Stimulated activated CD8-positive, alpha-beta memory T cell treated with anti-CD3 and anti-CD28 coated beads, Interleukin-15, amount 100 ng/mL, for 48 hours (primary cell): Measurements from ENCODE around the gene SLC25A41.
A peak's percentile ranks its signal among the peaks of the same experiment; 100 is the strongest.

Source experiments
- DNase-seq, 2 donors: peaks; one replicate each; pipeline ENCODE4 v3.0.0-alpha.2; 2020; ENCODE audit warnings: low read depth in 2 of 2

Gene SLC25A41

DNA sequence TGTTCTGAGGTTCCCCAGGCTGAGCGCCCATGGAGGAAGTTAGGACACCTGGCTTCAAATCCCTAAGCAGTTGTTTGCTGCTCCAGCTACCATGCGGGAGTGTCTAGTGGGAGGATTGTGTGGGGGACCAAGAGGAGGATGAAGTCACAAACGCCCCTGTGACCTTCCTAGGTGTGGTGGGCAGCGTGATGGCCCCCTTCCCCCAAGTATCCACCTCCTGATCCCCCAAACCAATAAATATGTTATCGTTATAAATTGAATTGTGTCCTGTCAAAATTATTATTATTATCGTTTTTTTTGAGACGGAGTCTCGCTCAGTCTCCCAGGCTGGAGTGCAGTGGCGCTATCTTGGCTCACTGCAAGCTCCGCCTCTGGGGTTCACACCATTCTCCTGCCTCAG is at the start of gene SLC25A41:
SLC25A41 (minus strand) TSS at position 101 of the 400 bp plus-strand sequence; CDS start at position 31, 70 bp downstream.
- DNase-seq: no peak

DNA sequence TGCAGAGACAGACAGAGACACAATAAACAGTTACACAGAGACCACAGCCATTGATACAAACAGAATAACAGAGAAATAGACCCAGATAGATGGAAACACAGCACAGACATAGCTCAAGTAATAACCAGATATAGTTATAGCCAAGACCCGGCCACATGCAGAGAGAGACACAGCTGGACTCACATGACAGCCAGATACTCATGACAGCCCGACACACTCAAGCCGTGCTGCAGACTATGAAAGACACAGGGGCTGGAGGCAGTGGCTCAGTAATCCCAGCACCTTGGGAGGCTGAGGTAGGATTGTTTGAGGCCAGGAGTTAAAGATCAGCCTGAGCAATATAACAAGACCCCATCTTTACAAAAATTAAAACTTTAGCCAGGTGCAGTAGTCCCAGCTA is 49.7 kb upstream of the SLC25A41 start:
- no peak for DNase-seq

DNA sequence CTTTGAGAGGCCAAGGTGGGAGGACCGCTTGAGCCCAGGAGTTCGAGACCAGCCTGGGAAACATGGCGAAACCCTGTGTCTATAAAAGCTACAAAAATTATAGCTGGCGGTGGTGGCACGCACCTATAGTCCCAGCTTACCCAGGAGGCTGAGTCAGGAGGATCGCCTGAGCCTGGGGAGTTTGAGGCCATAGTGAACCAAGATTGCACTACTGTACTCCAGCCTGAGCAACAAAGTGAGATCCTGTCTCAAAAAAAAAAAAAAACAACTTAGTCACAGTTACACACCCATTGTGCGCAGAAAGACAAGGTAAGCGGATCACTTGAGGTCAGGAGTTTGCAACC is 48.8 kb upstream of the SLC25A41 start:
- no peak for DNase-seq

DNA sequence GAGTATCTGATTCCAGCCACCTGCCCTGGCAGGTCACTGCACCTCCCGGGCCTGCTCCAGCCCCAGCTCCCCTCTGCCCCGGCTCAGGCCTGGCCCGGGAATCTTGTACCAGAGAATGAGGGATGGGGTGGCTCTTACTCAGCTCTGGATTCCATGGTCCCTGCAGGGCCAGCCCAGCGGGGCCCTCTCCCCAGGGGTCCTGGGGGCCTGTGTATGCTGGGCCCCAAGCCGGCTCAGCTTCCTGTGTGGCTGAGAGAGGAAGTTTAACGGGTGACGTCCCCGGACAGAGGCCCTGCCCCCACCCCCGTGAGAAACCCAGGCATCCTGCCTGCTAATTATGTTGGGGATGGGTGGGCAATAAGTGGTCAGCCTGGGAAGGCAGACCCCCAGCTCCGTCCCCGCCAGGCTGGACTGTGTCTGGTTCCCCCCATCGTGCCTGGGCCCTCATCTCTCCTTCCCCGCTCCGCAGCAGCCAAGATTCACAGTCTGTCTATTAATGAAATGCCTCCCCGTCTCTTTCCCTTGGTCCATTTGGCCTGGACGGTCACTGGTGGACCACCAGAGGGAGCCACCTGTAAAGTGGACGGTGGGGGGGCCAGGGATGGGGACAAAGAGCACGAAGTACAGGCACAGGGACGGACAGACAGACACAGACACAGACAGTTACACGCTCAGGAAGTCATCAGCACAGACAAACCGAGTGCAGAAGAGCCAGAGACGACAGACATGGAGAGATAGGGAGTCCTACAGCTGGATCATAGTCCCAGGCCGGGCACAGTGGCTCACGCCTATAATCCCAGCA is 48.2 kb upstream of the SLC25A41 start, which contains the start of gene DENND1C:
DENND1C (minus strand) TSS at position 247 of the 802 bp plus-strand sequence; CDS start at position 155, 92 bp downstream.
- peak; percentile 53 to 54 for DNase-seq

DNA sequence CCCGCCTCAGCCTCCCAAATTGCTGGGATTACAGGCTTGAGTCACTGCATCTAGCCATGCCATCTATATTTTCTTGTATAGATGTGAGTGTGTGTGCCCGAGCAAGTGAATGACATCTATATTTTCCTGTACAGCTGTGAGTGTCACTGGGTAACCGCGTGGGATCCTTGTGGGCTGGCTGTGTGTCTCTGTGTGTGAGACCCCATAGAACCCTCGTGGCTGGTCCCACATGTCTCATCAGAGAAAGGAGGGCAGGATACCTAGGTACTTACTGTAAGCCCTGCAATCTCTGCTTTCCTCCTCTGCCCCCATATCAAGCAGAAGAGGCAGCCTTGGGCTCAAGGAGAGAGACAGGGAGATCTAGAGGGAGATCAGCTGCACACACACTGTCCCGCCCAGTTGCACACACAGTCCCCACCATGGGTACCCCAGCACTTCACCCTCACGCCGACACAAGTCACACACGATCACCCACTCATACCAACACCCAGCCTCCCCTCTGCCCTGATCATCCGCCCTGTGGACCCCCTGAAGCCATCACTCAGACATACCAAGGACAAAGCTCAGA is 47.4 kb upstream of the SLC25A41 start:
- no peak for DNase-seq

DNA sequence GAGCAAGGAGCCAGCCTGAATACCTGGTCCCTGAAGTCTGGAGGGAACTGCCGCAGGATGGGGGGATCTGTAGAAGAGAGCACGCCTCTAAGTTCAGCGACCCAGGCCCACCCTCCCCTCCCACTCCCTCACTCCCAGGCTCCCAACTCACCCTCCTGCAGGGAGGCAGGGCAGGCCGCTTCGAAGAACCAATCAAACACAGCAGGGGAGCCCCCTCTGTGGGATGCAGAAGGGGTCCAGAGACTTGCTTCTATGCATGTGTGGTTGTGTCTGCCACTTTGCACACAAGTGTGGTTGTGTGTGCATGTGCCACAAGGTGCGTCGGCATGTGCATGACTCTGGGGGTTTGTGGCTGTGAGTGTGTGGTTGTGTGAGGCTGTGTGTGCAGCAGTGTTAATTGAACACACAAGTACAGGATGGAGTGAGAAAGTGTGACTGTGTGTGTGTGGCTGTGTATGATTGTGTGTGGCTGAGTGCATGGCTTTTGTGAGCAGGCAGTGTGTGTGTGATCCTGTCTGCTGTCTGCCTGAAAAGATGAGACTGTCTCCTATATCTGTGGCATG is 46.4 kb upstream of the SLC25A41 start:
- DNase-seq: no peak

DNA sequence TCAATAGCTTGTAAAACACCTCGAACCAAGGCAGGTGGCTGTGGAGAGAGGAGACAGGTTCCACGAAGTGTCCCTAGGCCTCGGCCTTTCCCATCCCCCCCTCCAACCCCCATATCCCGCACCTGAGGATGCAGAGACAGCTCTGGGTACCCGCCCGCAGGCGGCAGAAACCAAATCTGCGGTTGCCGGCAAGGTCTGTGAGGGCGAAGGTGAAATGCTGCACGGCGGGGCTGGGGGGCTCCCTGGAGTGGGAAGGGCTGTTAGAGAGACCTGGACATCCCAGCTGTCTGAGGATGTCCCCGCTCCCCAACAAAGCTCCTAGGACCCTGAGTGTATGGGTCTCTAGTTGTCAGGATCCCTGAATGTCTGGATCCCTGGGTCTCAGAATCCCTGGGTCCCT is 45.3 kb upstream of the SLC25A41 start:
- DNase-seq: no peak

DNA sequence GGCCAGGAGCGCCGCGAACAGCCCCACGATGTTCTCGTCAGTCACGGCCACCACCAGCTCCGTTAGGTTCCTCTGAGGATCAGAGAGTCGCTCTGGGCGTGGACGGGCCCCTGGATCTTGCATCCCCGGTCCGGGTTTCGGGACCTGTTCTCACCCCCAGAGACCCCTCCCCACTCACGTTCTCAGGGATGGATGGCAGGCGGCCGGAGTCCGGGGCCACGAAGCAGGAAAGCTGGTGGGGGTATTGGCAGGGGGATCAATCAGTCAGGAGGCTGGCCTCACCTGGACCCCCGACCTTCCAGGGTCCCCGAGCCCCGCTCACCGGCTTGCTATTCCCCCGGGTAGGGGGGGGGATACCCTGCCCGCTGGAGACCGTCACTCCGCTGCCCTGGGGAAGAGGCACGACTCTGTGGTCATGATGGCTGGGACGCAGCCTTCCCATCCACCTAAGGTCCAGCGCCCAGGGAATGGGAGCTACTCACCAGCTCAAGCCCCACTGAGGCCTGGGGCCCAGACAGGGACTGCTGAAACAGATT is 43.4 kb upstream of the SLC25A41 start:
- no peak for DNase-seq

DNA sequence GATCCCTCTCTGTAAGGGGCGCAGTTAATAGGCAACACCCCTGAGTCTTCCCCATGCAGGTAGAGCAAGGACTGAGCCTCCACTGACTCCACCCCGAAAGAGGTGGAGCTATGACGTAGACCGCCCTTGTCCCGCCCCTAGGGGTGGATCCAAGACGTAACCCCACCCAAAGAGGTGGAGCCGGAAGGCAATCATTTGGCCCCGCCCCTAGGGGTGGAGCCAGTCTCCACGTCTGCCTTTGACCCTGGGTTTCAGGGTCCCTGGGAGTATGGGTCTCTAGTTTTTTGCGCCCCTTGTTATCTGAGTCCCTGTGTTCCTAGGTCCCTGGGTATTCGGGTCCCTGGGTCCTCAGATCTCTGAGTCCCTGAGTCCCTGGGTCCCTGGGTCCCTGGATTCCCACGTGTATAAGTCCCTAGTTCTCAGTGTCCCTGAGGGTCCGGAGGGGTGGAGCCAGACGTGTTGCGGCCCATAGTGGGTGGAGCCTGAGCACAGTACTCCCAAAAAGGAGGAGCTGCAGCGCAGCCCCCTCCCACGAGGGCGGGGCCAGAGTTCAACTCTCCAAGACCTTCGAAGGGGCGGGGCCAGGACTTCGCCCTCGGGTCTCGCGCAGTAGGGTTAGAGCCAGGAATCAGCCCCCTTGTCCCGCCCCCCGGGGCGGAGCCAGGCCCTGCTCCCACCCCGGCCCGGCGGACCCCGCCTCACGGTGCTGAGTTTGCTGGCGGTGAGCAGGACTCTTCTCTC is 42.8 kb upstream of the SLC25A41 start:
- peak; percentile 38 to 55 for DNase-seq

DNA sequence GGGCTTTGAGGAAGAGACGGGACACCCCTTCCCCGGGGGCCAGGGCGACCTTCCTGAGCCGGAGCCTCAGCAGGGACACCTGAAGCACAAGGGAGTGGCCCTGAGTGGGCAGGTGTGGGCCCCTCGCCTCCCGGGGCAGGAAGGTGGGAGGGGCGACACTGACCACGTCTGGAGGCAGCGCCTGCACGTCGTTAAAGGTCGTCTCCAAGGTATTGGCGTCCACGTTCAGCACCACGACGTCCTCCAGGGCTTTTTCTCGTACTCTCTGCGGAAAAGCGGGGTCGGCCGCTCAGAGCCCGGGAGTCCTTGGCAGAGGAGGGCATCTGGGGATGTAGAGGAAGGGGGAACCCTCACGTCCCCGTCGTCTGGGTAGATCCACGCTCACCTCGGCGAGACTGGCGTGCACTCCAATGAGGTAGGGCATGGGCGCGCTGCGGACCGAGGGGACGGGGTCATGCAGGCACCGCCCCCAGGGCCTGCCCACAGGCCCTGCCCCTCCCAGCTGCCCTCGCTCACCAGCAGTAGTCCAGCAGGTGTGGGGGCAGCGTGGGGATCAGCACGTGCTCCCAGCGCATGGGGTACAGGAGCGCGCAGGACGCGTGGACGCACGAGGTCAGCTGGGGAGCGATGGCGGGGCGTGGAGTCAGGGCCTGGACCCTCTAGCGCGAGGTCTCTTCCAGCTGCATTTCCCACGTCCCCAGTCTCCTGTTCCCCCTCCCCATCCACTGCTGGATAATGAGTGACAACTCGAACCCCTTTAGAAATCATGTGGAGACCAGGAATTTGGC is 42.0 kb upstream of the SLC25A41 start:
- no peak for DNase-seq

DNA sequence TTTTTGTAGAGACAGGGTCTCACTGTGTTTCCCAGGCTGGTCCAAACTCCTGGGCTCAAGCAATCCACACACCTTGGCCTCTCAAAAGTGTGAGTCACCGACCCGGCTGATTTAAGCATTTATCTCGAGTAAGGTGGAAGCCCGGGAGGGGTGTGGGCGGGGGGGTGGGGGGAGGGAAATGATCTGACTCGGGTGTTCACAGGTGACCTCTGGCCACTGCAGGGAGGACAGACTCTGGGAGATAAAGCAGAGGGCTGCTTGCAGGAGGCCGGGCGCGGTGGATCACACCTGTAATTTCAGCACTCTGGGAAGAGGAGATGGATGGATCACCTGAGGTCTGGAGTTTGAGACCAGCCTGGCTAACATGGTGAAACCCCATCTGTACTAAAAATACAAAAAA is 40.1 kb upstream of the SLC25A41 start:
- DNase-seq: no peak

DNA sequence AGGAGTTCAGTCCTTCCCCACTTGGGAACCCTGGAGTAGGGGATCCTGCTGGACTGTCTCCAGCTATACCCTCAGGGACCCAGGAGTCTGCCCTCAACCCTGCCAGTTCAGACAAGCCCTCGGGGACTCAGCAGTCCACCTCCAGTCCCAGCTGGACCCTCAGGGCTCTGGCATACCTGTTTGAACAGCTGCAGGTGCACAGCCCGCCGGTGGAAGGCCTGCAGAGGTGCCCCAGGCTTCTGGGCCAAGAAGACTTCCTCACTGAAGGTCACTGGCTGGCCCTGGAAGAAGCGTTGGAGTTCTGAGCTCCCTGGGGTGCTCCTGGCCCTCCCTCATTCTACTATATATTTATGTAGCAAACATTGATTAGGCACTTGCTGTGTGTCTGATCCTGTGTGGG is 39.1 kb upstream of the SLC25A41 start:
- no peak for DNase-seq

DNA sequence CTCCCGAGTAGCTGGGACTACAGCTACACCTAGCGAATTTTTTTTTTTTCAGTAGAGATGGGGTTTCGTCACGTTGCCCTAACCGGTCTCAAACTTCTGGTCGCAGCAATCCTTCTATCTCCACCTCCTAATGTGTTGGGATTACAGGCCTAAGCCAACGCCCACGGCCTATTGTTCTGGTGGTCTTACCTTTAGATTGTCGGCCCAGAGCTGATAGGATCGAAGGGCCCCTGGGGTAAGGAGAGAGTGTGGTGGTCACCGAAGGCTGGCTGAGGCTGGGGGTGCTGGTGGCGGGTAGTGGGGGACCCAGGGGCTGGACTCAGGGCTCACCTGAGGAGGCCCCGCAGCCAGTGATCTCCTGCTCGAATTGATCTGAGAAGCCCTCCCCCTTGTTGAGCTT is 37.5 kb upstream of the SLC25A41 start:
- no peak for DNase-seq

DNA sequence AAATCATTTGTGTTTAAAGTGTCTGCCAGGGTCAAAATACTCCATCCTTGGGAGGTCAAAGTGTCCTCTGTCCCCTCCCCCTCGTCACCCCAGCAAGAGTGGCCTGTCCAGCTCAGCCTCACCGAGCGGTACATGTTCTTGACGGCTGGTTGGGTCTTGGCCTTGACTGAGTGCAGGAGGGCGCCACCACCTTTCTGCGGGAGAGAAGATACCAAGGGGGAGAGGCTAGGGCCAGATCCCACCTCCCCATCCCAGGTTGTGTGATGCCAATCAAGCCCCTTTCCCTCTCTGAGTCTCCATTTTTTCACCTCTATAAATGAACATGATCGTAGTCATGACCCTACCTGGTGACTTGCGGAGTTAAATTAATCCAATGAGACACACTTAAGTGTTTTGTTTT is 36.6 kb upstream of the SLC25A41 start:
- DNase-seq: no peak

DNA sequence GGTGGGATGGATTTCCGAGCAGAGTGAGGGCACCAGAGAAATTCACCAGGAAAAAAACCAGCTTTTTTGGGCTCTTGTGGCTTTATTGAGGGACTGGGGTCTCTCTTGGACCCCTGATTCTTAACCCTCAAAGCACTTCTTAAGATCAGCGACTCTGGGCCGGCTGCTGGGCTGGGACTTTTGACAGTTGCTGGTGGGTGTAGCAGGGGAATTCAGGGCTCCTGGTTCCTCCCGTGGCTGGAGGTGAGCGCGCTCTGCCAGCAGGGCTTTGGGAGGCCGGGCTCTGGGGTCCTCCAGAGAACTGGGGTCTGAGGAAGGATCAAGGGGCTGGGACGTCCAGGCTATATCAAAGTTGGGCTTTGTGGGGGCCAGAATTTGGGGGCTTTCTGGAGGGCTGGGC is 33.8 kb upstream of the SLC25A41 start:
- DNase-seq: no peak

DNA sequence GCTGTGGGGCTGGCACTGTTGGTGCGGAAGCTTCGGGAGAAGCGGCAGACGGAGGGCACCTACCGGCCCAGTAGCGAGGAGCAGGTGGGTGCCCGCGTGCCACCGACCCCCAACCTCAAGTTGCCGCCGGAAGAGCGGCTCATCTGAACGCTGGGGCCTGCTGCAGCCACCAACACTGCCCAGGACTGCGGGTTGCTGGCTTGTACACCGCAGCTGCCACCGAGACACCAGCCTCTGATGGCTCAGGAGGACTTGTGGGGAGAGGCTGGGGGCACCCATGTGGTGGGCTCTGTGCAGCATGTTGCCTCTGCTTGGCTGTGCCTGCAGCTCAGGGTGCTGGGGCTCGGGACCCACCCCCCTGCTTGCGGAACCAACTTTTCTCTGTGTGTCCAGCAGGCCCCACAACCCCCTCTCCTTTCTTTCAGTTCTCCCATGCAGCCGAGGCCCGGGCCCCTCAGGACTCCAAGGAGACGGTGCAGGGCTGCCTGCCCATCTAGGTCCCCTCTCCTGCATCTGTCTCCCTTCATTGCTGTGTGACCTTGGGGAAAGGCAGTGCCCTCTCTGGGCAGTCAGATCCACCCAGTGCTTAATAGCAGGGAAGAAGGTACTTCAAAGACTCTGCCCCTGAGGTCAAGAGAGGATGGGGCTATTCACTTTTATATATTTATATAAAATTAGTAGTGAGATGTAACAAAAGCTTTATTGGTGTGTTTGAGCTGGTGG is 33.1 kb upstream of the SLC25A41 start:
- no peak for DNase-seq

DNA sequence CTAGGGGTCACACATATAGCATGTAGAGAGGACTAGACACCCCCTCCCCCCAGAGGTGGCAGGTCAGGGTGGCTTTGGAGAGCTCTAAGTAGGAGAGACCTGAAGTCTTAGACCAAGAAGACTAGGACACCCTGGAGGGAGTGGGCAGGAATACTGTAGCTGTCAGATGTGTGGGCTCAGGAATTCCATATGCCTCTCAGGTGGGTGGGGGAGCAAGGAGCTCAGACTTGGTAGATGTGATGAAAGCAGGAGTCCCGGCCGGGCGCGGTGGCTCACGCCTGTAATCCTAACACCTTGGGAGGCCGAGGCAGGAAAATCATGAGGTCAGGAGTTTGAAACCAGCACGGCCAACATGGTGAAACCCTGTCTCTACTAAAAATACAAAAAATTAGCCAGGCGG is 32.1 kb upstream of the SLC25A41 start:
- DNase-seq: no peak

DNA sequence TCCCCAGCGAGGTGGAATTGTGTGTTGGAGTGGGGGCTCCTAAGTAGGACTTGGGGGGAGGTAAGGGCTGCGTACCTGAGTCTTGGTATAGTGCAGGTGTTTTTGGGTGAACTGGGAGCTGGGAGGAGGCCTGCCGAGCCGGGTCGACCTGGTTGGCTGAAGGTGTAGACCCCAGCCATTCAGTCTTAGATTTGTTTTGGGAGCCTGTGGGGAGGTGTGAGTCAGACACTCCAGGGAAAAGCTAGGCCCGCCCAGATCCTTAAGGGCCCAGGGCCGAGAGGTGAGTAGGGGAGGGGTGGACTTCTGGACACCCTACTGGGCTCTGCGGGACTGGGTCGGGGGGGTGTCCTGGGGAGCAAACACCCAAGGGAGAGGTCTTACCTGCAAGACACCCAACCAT is 31.4 kb upstream of the SLC25A41 start:
- no peak for DNase-seq

DNA sequence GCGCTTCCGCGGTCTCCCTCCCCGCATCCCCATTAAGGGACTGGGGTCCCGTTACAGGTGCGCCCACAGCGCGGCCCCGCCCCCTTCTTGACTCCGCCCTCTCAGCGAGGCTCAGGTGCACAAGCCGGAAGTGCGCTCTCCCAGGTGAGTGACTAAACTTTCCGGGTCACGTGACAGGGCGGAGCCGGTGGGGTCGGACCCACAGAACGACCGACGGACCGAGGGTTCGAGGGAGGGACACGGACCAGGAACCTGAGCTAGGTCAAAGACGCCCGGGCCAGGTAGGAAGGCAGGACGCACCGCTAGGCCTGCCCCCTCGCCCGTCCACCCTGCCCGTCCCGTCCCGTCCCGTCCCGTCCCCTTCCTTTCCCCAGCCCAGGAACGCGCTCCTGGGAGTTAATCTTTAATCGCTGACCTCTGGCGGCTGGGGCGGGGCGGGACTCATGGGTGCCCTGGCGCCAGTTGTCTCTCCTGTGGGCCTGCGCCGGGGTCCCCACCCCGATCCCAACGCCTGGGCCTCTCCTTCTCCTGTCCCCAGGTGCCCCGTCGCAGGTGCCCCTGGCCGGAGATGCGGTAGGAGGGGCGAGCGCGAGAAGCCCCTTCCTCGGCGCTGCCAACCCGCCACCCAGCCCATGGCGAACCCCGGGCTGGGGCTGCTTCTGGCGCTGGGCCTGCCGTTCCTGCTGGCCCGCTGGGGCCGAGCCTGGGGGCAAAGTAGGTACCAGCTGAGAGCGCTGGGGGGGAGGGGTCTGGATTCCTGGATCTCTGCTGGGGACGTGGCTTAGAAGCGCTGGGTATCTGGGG is 30.7 kb upstream of the SLC25A41 start, which contains the start of gene CRB3:
CRB3 (plus strand) TSS at position 202 of the 804 bp plus-strand sequence; CDS start at position 633, 431 bp downstream.
- no peak for DNase-seq
